ENCODE measurements around the gene C14orf180.

Gene C14orf180

GRCh38 chr14:104550861-104551728, 28.5 kb upstream of the C14orf180 start:
- no peak for DNase-seq

DNA sequence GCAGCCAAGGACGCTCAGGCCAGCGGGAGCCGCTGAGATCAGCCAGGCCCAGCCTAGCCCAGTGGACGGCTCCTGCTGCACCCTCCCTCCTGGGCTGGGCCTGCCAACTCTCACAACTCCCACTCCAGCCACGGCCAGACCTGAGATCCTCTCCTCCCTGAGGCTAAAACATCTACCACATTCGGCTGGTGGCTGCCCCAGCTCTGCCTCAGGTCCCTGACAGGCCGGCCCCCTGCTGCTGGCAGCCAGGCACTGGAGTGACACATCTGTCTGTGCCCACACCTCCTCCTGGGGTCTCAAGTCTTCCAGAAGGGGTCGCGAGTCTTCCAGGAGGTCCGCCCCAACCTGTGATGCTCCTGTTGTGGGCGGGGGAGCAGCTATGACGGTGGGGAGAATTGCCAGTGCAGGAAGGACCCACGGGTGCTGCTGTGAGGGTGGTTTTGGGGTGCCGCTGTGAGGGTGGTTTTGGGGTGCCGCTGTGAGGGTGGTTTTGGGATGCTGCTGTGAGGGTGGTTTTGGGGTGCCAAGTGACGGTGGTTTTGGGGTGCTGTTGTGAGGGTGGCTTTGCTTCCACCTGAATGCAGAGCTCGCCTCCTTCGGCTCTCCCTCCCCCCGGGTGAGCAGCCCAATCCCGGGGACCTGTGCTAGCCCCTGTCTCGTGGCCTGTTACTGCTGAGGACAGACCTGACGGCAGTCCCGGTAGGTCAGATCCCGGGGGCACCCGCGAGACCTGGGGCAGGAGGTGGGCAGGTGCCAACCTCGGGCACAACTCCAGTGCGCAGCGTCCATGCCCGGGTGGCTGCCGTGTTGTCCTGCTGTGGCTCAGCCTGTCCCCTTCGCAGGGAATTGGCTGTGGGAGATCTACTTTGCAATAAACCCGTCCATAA, 27.5 kb upstream of the C14orf180 start:
- no peak for DNase-seq

- no peak for DNase-seq
Observed at GRCh38 chr14:104552738-104553125, 26.8 kb upstream of the C14orf180 start.

- no peak for DNase-seq
Observed at GRCh38 chr14:104553166-104554087, 26.1 kb upstream of the C14orf180 start.

- DNase-seq: no peak
Observed at GRCh38 chr14:104554088-104554607, 25.4 kb upstream of the C14orf180 start.

GRCh38 chr14:104554608-104555429, 24.7 kb upstream of the C14orf180 start:
- no peak for DNase-seq

- DNase-seq: no peak
Observed at GRCh38 chr14:104555430-104556255, 23.9 kb upstream of the C14orf180 start.

DNA sequence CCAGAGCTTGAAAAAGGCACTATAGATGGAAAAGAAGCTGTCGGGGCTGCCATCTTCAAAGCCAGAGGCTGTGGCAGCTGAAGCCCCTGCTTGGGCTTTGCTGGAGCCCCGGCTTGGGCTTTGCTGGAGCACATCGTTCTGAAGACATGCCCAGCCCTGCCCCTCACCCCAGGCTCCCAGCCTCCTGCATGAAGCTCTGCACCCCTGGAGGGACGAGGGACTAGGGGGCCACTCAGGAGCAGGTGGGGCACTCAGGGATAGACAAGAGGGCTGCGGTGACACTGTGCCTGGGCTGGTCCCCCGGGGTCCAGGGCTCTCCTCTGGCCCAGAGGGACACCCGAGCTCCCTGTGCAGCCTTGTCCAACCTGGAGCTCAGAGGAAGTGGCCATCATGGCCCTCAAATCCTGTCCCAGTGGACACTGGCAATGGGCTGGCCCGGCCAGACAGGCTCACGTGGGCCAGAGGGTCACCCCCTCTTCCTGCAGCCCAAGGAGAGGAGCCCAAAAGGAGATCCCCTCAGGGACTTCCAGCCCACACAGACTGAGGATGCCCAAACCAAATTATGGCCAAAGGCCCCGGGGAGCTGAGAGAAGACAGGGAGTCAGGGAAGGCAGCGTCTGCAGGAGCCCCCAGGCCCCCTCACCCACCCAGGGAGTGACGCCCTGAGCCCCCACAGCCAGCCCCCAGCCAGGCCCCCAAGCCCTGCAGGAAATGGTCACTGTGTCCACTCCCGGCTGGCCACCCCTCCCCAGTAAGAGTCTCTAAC, 23.1 kb upstream of the C14orf180 start:
- no peak for DNase-seq

DNA sequence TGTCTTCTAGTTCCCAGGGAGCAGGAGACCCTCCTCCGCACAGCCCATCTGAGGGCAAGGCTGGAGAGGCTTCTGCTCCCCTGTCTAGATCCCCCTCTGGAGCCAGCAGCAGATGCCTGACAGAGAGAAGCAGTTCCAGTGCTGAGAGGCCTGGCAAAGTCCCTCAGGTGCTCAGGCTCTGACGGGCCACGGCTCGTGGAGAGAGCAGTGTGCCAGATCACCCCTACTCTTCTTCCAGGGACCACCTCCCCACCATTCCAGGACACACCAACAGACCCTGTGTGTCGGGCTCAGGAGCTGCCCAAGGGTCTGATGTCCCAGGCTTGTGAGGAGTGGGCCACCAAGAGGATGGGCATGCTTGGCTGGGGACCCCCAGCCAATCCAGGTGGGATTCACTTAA, 22.5 kb upstream of the C14orf180 start:
- no peak for DNase-seq

DNA sequence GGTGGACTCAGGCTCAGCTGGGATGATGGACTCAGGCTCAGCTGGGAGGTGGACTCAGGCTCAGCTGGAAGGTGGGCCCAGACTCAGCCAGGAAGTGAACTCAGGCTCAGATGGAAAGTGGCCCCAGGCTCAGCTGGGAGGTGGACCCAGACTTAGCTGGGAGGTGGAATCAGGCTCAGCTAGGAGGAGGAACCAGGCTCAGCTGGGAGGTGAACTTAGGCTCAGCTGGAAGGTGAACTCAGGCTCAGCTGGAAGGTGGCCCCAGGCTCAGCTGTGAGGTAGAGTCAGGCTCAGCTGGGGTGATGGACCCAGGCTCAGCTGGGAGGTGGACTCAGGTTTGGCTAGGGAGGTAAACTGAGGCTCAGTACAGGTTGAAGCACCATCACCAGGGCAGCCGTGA, 21.8 kb upstream of the C14orf180 start:
- DNase-seq: no peak

GRCh38 chr14:104558231-104559027, 21.1 kb upstream of the C14orf180 start:
- DNase-seq: no peak

- DNase-seq: no peak
Observed at GRCh38 chr14:104559028-104559803, 20.3 kb upstream of the C14orf180 start.

GRCh38 chr14:104559804-104560585, 19.6 kb upstream of the C14orf180 start:
- no peak for DNase-seq

DNA sequence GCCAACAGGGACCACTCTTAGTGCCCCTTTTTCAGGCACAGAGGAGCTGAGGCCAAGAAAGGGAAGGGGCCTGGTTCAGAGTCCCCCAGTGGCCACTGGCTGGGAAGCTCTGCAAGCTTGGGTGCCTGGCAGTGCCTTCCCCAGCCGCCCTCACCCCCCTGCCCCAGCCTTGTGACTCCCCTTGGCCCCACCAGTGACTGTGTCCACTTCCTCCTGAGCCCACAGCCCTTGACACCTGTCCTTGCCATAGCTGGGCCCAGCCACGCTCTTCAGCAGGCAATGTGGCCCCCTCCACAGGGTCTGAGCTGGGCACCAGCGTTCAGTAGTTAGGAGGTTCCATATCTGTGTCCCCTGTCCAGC, 19.0 kb upstream of the C14orf180 start:
- DNase-seq: no peak

DNA sequence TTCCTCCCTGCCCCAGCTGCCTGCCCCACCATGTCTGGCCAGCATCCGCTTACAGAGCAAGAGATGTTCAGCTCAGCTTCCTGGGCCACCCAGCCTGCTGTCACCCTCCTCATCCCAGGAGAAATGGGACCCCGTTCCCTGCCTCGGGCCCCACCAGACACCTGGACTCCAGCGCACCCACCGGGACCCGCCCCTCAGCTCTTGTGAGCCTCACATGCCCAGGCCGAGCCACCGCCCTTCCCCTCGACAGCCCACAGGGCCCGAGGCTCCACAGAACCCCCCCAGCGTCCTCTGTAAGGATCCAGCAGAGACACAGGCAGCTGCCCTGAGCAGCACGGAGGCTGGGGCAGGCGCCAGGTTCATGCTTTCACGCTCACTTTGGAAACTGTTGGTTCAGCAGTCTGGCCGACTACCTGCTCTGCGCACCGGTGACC, 18.4 kb upstream of the C14orf180 start:
- DNase-seq: no peak

DNA sequence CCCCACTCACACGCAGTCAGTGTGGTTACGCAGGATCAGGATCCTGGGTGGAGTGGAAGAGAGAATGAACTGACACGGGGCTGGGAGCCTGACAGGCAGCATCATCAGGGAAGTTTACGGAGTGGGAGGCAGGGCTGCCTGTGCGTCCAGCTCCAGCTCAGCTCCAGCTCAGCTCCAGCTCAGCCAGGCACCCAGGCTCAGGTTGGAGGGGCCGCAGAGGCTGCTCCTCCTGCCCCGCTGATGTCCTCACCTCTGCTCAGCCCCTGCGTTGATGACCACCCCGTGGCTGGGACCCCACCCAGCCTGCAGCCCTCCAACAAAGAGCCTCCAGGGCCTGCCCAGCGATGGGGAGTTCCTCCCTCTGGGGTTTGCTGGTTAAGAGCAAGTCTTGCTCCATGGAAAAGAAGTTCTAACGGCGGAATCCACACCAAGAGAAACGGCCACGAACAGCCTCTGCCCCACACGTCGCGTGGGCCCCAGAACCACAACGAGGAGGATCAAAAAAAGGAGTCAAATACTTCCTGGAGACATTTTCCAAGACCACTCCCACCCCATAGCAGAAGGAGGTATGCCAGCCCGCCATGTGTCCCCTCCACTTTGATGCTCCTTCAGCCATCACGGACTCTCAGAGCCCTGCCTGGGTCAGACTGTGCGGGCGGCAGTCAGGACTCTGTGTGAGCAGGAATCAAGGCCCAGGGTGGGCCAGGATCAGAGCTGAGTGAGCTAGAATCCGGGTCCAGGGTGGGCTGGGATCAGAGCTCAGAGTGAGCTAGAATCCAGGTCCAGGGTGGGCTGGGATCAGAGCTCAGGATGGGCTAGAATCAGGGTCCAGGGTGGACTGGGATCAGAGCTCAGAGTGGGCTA, 17.7 kb upstream of the C14orf180 start:
- no peak for DNase-seq

All from GDM1 (cell line).